Liver (tissue), 9 donors: ENCODE results near the gene TSPAN12. TPM values are rescaled to one million over a fixed set of nuclear protein-coding genes. Genes with fewer than 3 reads are reported as not detected.

Source experiments
- DNase-seq: peaks from one replicate; pipeline ENCODE4 v3.0.0-alpha.2; 2017; ENCODE audit warnings: low spot score
- H3K27ac ChIP-seq, 2 donors: one replicate each; pipeline ENCODE4 v1.7.0; 2013; ENCODE audit warnings: inconsistent platforms in 2 of 2, low read length in 2 of 2, control low read depth in 1 of 2, low read depth in 1 of 2, mild to moderate bottlenecking in 1 of 2
- H3K27me3 ChIP-seq, 4 donors: one replicate each; pipeline versions ENCODE4 v1.6.1 to v1.7.0; 2013; ENCODE audit warnings: low read length in 3 of 4, inconsistent platforms in 1 of 4, mild to moderate bottlenecking in 1 of 4, moderate library complexity in 1 of 4; ENCODE audit not compliant: control insufficient read depth in 4 of 4, insufficient read depth in 4 of 4
- H3K36me3 ChIP-seq, 4 donors: one replicate each; pipeline versions ENCODE4 v1.6.1 to v1.7.0; 2013; ENCODE audit warnings: low read length in 3 of 4, mild to moderate bottlenecking in 3 of 4, low read depth in 1 of 4, moderate library complexity in 1 of 4; ENCODE audit not compliant: control insufficient read depth in 4 of 4, insufficient read depth in 3 of 4
- H3K4me1 ChIP-seq, 4 donors: one replicate each; pipeline versions ENCODE4 v1.6.1 to v1.7.0; 2013; ENCODE audit warnings: low read length in 3 of 4, mild to moderate bottlenecking in 3 of 4, moderate library complexity in 1 of 4; ENCODE audit not compliant: control insufficient read depth in 4 of 4, insufficient read depth in 4 of 4
- H3K4me3 ChIP-seq, 3 donors: one replicate each; pipeline versions ENCODE4 v1.6.1 to v1.7.0; 2013; ENCODE audit warnings: low read length in 3 of 3, control low read depth in 1 of 3, low read depth in 1 of 3, mild to moderate bottlenecking in 1 of 3
- H3K9ac ChIP-seq, 2 donors: one replicate each; pipeline ENCODE4 v1.7.0; 2013; ENCODE audit warnings: low read length in 2 of 2, mild to moderate bottlenecking in 2 of 2, moderate library complexity in 2 of 2, control low read depth in 1 of 2, low read depth in 1 of 2
- H3K9me3 ChIP-seq, 4 donors: one replicate each; pipeline versions ENCODE4 v1.6.1 to v1.7.0; 2013; ENCODE audit warnings: low read length in 3 of 4; ENCODE audit not compliant: control insufficient read depth in 4 of 4
- ATF3 ChIP-seq: IDR thresholded peaks from 2 replicates; pipeline ENCODE4 v1.6.1; 2016; ENCODE audit warnings: antibody characterized with exemption
- CTCF ChIP-seq: fragments of 150-350 bp; IDR thresholded peaks from 2 replicates; pipeline ENCODE4 v1.5.1; 2017; ENCODE audit warnings: improper control_type of control experiment, low read depth, low read length; ENCODE audit not compliant: missing input control
- EGR1 ChIP-seq, 2 donors: IDR thresholded peaks; 2 replicates each; pipeline ENCODE4 v1.6.1; 2016 to 2018; ENCODE audit warnings: antibody characterized with exemption in 2 of 2, low read depth in 2 of 2
- FOXA1 ChIP-seq: IDR thresholded peaks from 2 replicates; pipeline ENCODE4 v1.6.1; 2016; ENCODE audit warnings: antibody characterized with exemption
- FOXA2 ChIP-seq: IDR thresholded peaks from 2 replicates; pipeline ENCODE4 v1.6.1; 2016; ENCODE audit warnings: antibody characterized with exemption
- GABPA ChIP-seq, 2 donors: IDR thresholded peaks in 1 of 2; conservative IDR thresholded peaks in 1 of 2; 2 replicates each; pipeline ENCODE4 v1.6.1; 2016; ENCODE audit warnings: antibody characterized with exemption in 2 of 2, mild to moderate bottlenecking in 1 of 2, moderate library complexity in 1 of 2
- HNF4A ChIP-seq, 2 donors: conservative IDR thresholded peaks; 2 replicates each; pipeline ENCODE4 v1.6.1; 2016; ENCODE audit warnings: antibody characterized with exemption in 2 of 2, mild to moderate bottlenecking in 2 of 2
- HNF4G ChIP-seq: IDR thresholded peaks from 2 replicates; pipeline ENCODE4 v1.6.1; 2016; ENCODE audit warnings: antibody characterized with exemption
- JUND ChIP-seq, 2 donors: IDR thresholded peaks; 2 replicates each; pipeline ENCODE4 v1.6.1; 2016; ENCODE audit warnings: antibody characterized with exemption in 2 of 2
- MAX ChIP-seq: IDR thresholded peaks from 2 replicates; pipeline ENCODE4 v1.6.1; 2016; ENCODE audit warnings: antibody characterized with exemption
- NR2F2 ChIP-seq: IDR thresholded peaks from 2 replicates; pipeline ENCODE4 v1.6.1; 2016; ENCODE audit warnings: antibody characterized with exemption
- RAD21 ChIP-seq, 2 donors: IDR thresholded peaks; 2 replicates each; pipeline ENCODE4 v1.6.1; 2016; ENCODE audit warnings: antibody characterized with exemption in 2 of 2, mild to moderate bottlenecking in 2 of 2
- REST ChIP-seq: IDR thresholded peaks from 2 replicates; pipeline ENCODE4 v1.6.1; 2016; ENCODE audit warnings: antibody characterized with exemption, mild to moderate bottlenecking
- RXRA ChIP-seq, 2 donors: IDR thresholded peaks; 2 replicates each; pipeline ENCODE4 v1.6.1; 2017 to 2018; ENCODE audit warnings: antibody characterized with exemption in 2 of 2, mild to moderate bottlenecking in 1 of 2
- TAF1 ChIP-seq: conservative IDR thresholded peaks from 2 replicates; pipeline ENCODE4 v1.6.1; 2016; ENCODE audit warnings: antibody characterized with exemption, mild to moderate bottlenecking
- YY1 ChIP-seq: IDR thresholded peaks from 2 replicates; pipeline ENCODE4 v1.6.1; 2016; ENCODE audit warnings: antibody characterized with exemption, mild to moderate bottlenecking
- ZBTB33 ChIP-seq: IDR thresholded peaks from 2 replicates; pipeline ENCODE4 v1.6.1; 2016; ENCODE audit warnings: antibody characterized with exemption
- WGBS: extraction: QIAGEN DNeasy Blood & Tissue Kit; methylation state at CpG from one replicate; pipeline ENCODE4 v1.1.7; 2013; 5-methylcytosine and 5-hydroxymethylcytosine counted together
- polyA plus RNA-seq, 2 donors: library from polyadenylated mRNA; stranded (reverse) in 1 of 2; unstranded in 1 of 2; fragments of 200-250 nt in 1 of 2; fragments of >200 nt in 1 of 2; fragmentation: Nextera tagmentation in 1 of 2; extraction: Ambion mirVana in 1 of 2; gene quantifications; one replicate each; pipeline versions ENCODE4 v1.2.1 to v1.2.3, GENCODE V29; 2013 to 2015
- total RNA-seq, 2 donors: library from RNA; depleted of rRNA; stranded (reverse); fragments of >200 nt; gene quantifications; one replicate each; pipeline ENCODE4 v1.2.3, GENCODE V29; 2014
- donor health status: healthy.
- donor health status: healthy.
- donor health status: healthy.
- donor health status: healthy.
- donor health status: healthy.

TSPAN12 gene
- total and polyA plus RNA-seq, 4 donors, result 10.6 to 21.5 (median 14.9) TPM

- peaks cover 0 to 17% (median 14%) of the 10 kb centered on the region in 4 donors for H3K4me1 ChIP-seq
- no peak for TF ChIP-seq FOXA1
- no peak for TF ChIP-seq ATF3
- TF ChIP-seq HNF4A (conservative IDR thresholded peaks at IDR 0.05), result no peak
- no peak for TF ChIP-seq YY1
- no peak for TF ChIP-seq EGR1 (IDR thresholded peaks at IDR 0.05; ENCODE audit: low read depth in 2 of 2)
- no peak for TF ChIP-seq JUND (IDR thresholded peaks at IDR 0.05)
- TF ChIP-seq FOXA2, result no peak
- no peak for TF ChIP-seq HNF4G
- TF ChIP-seq GABPA (IDR thresholded peaks at IDR 0.05 in 1 of 2, conservative IDR thresholded peaks at IDR 0.05 in 1 of 2), result no peak
- TF ChIP-seq REST, result no peak
- no peak for TF ChIP-seq MAX
- TF ChIP-seq ZBTB33, result no peak
- no peak for TF ChIP-seq RAD21 (IDR thresholded peaks at IDR 0.05)
- TF ChIP-seq TAF1, result no peak
- no peak for TF ChIP-seq RXRA (IDR thresholded peaks at IDR 0.05)
- TF ChIP-seq NR2F2, result no peak
- peaks cover 0 to 2% (median 0%) of the 10 kb centered on the region in 4 donors for H3K36me3 ChIP-seq
- no peaks in the 10 kb centered on the region for H3K27me3 ChIP-seq
- no peak overlapping the region for H3K9ac ChIP-seq
- H3K4me3 ChIP-seq, result no peak overlapping the region
- peak overlapping the region in 1 of 2 donors; percentile 11 for H3K27ac ChIP-seq
- DNase-seq, result no peak
- H3K9me3 ChIP-seq, result no peaks in the 10 kb centered on the region
- WGBS, result 87% methylated on average over 1 of the region's 1 CpG
These were observed 51.3 kb downstream of the TSPAN12 start for GRCh38 chr7:120806669-120807068.

- H3K4me3 ChIP-seq, result no peak overlapping the region
- 31% methylated on average over 3 of the region's 3 CpGs for WGBS
- no peak overlapping the region for H3K27ac ChIP-seq
- no peaks in the 10 kb centered on the region for H3K27me3 ChIP-seq
- H3K36me3 ChIP-seq, result peaks cover 0 to 2% (median 0%) of the 10 kb centered on the region in 4 donors
- H3K9me3 ChIP-seq, result no peaks in the 10 kb centered on the region
- peak; percentile 63 for DNase-seq
- peak; percentile 85 for TF ChIP-seq CTCF
- TF ChIP-seq EGR1 (IDR thresholded peaks at IDR 0.05; ENCODE audit: low read depth in 2 of 2), result no peak
- TF ChIP-seq REST, result no peak
- peak; percentile 87 to 90 for TF ChIP-seq RAD21 (IDR thresholded peaks at IDR 0.05)
- no peak for TF ChIP-seq NR2F2
- H3K4me1 ChIP-seq, result peaks cover 0 to 17% (median 14%) of the 10 kb centered on the region in 4 donors
- no peak overlapping the region for H3K9ac ChIP-seq
These were observed 52.1 kb downstream of the TSPAN12 start for GRCh38 chr7:120805636-120806388.
